GM19328 (cell line): ENCODE measurements around the gene CSF1.
"Not testable (repeated sequence)": the region's sequence is repeated elsewhere in the genome, so short reads cannot be mapped to it uniquely, and the experiment has no call there.

Experiments
- ATAC-seq: cut with Tn5 transposase; IDR thresholded peaks from one replicate; pipeline ENCODE4 v1.9.1; 2021; ENCODE audit warnings: mild to moderate bottlenecking, moderate library complexity; ENCODE audit not compliant: unreplicated experiment

The CSF1 gene, protein sequence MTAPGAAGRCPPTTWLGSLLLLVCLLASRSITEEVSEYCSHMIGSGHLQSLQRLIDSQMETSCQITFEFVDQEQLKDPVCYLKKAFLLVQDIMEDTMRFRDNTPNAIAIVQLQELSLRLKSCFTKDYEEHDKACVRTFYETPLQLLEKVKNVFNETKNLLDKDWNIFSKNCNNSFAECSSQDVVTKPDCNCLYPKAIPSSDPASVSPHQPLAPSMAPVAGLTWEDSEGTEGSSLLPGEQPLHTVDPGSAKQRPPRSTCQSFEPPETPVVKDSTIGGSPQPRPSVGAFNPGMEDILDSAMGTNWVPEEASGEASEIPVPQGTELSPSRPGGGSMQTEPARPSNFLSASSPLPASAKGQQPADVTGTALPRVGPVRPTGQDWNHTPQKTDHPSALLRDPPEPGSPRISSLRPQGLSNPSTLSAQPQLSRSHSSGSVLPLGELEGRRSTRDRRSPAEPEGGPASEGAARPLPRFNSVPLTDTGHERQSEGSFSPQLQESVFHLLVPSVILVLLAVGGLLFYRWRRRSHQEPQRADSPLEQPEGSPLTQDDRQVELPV

DNA sequence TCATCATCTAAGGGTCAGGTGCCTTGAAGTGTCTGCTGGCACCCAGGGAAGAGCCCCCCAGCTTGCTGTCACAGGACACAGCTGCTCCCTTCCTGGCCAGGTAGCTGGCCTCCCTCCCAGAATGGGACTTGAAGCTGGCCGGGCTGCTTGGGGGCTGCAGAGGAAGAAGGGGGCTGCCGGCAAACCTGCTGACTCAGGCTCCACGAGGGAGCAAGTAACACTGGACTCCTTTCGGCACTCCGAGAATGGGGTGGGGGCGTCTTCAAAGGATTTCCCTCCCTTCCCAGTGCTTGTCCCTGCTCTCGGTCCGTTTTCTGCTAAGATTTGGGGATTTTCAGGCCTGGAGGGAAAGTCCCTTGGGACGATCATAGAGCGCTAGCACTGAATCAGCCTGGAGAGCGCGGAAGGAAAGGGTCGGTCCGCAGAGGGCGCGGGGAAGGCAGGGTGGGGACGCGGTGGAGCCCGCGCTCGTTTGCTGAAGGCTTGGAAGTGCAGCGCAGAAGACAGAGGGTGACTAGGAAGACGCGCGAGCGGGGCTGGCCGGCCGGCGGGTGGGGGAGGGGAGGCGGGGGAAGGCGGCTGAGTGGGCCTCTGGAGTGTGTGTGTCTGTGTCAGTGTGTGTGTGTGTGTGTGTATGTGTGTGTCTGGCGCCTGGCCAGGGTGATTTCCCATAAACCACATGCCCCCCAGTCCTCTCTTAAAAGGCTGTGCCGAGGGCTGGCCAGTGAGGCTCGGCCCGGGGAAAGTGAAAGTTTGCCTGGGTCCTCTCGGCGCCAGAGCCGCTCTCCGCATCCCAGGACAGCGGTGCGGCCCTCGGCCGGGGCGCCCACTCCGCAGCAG, at the start of gene CSF1:
Gene CSF1, plus strand, starts transcription at position 727 of the 840 bp plus-strand sequence. CDS start 175 bp downstream, outside the sequence.
- ATAC-seq = no peak

DNA sequence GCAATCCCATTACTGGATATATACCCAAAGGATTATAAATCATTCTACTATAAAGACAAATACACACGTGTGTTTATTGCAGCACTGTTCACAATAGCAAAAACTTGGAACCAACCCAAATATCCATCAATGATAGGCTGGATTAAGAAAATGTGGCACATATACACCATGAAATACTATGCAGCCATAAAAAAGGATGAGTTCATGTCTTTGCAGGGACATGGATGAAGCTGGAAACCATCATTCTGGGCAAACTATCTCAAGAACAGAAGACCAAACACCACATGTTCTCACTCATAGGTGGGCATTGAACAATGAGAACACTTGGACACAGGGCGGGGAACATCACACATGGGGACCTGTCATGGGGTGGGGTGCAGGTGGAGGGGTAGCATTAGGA, 49.0 kb upstream of the CSF1 start:
- not testable (repeated sequence) for ATAC-seq

DNA sequence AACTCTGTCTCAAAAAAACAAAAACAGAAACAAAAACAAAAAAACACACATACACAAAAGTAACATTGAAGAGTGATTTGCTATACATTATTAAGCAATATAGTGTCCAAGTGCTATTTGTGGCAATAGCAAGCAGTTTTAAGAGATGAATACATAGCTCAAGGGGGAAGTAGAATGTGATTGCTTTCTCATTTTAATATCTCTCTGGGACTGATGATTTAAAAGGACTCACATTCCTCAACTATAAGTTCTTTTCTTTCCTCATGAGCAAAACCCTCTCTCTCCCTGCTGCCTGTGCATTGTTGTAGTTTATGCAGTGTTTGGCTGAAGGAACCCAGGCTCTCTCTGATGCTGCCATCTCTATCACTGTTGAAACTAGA, 47.0 kb upstream of the CSF1 start:
- no peak for ATAC-seq

DNA sequence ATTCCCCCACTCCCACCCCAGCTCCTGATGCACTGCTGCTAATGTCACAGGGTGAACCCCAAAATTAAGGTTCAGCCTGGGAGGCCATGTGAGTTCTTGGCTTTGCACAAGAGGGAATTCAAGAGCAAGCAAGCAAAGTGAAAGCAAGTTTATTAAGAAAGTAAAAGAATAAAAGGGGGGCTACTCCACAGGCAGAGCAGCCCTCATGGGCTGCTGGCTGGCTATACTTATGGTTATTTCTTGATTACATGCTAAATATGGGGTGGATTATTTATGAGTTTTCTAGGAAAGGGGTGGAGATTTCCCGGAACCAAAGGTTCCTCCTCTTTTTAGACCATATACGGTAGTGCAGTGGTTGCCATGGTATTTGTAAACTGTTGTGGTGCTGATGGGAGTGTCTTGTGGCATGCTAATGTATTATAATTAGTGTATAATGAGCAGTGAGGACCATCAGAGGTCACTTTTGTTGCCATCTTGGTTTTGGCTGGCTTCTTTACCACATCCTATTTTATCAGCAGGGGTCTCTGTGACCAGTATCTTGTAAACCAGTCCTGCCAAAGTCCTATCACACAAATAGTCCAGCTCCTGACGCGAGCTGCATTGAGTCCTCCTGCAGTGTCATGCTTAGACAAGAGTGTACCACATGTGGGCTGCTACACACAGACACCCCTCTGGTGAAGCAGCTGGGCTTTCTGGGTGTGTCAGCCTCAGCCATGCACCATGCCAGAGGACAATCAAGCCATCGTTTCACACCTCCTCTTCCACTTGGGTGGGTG, 46.4 kb upstream of the CSF1 start:
- no peak for ATAC-seq

- ATAC-seq = no peak
Observed at GRCh38 chr1:109864930-109865612, 45.6 kb upstream of the CSF1 start.

- no peak for ATAC-seq
Observed at GRCh38 chr1:109866071-109866470, 44.6 kb upstream of the CSF1 start.

DNA sequence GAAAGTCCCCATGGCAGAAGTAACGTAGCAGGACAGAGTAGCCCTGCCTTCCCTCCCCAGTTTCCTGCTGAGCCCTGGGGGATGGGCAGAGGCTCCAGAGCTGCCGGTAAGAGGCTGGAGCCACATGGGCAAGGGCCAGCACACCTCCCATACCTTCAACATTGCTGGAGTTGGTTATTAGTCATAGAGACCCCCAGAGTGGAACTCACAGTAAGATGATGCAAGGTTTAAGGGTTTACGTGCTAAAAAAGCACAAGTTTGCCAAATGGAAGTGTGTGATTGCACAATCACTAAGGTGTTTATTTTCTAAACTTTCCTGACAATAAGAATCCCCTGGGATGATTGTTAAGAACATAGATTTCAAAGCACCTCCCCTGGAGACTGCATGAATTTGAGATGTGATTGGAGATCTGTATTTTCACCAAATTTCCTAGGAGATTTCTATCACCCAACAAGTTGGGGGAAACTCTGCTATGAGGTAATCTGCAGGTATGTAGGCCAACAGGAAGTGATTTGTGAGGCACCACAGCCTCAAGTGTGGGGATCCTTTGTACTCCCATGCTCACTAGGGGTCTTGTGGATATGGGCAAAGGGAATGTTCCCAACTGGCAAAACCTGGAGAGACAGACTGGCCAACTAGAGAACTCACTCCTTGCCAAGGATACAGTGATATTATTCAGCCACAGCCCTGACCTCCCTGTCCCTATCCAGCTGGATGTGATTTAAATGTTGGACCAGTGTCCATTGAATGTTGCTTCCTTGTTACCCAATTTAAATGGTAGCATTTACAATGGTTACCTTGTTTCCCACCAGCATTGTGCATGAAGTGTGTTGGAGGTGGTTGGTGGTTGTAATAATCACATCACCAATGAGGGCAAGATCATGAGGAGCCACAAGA, 37.1 kb upstream of the CSF1 start:
- no peak for ATAC-seq

- no peak for ATAC-seq
Observed at GRCh38 chr1:109874445-109874844, 36.2 kb upstream of the CSF1 start.

DNA sequence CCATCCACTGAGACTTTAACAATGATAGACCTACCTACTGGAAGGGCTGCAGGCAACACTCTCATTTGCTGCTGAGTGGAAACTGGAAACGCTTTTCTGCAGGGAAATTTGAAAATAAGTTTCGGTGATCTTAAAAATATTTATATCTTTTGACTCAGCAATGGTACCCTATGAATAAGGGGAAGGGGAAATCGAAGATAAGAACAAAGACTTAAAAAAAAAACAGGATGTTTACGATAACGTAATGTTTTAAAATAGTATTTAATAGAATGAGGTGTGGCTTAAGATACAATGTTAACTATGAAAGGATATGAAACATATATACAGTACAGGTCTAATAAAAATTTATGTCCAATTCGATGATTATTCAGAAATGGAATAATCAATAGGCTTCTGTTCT, 34.8 kb upstream of the CSF1 start:
- ATAC-seq = no peak

GRCh38 chr1:109876617-109877316, 33.9 kb upstream of the CSF1 start:
- no peak for ATAC-seq

DNA sequence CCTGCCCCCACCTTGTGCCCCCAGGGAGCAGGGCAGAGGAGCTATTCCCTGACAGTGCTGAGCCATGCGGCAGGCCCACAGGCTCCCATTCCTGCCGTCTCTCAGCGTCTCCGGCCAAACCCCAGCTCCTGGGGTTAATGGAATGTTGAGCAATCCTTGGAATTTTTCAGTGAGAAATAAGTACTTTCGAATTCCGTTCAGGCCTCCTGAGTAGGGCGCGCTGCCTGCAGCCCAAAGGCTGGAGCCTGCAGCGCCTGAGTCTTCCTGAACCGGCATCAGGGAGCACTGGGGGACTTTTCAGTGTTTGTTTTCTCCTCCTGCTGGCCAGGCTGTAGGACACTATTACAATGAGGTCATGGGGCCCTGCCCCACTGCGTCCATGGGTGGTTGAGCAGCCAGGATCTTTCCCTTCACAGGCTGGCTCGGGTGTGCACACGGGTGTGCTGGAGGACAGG, 33.3 kb upstream of the CSF1 start:
- no peak for ATAC-seq

DNA sequence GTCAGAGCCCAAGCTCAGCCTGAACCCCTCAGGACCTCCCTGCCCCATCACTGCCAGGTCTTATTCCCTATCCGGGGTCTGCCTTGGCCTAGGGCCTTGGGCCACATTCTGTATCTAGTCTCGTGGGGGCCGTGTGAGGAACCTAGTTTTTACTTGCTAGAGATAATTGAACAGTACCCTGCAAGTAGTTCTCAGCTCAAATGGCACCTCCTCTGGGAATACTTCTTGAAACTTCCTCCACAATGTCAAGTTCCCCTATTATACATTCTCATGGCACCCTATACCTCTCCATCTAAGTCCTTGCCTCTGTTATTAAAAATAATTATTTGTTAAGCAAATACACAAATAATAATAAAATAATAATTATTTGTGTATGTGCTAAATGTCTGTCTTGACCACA, 32.9 kb upstream of the CSF1 start:
- ATAC-seq = no peak

- no peak for ATAC-seq
Observed at GRCh38 chr1:109878531-109879104, 32.0 kb upstream of the CSF1 start.

GRCh38 chr1:109879371-109879770, 31.3 kb upstream of the CSF1 start:
- not testable (repeated sequence) for ATAC-seq

- ATAC-seq = no peak
Observed at GRCh38 chr1:109879881-109880525, 30.6 kb upstream of the CSF1 start.

DNA sequence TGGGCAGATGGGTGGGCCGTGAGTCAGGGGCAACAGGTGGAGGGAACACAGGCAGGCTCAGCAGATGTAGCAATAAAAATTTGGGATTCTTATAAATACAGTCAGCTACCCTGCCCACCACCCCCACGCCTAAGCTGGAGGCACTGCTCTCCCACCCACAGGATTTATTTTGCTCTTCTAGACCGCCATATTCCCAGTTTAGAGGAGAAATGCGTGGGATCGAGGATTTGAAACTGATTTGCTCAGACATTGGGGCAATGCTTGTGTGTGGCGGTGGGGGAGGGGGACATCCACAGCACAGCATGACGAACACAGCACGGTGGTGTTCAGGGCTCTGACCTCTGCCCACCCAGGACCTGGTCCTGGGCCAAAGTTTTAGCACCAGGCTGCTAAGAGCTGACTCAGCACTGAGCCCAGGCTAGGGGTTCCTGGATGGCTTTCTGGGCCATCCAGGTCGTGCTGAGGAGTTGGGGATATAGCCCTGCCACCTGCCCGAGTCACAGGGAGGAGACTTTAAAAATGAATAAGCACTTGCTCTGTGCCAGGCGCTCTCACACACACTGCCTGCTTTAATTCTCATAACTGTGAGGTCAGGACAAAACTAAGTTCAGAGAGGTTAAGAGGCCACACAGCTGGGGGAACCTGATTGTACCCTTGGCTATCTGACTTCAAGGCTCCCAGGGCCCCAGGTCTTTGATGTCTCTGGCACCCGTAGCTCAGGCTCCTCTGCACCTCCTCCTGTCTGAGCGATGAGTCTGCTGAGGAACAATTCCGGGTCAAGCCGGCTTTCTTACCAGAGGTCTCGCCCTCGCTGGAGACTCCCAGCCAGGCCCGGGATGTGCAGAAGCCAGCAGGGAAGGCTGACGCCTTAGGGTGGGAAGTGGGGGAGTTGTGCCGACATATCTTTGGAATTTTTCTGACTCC, 29.4 kb upstream of the CSF1 start:
- no peak for ATAC-seq

DNA sequence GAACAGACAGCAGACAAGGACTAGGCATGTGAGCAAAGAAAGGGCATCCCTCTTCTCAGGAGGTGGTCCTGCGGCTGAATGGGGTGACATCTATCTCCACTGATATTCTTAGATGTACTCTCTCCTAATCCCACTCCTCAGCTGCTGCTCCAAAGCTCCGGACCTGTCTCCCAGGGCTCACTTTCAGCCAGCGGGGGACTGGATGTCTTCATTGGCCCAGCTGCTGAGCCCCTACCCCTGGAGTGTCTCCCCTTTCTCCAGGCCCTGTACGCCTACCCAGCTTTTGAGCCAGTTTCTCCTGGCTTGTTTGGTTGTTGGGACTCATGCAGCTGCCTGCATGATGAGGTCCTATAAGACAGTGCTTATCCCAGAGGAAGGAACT, 28.8 kb upstream of the CSF1 start:
- ATAC-seq = no peak
